NOMO-1 (cell line): Measurements from ENCODE around the gene SMC4.

Source experiments
- DNase-seq, 2 experiments: peaks; one replicate each; lab custom pipeline; 2025; ENCODE audit not compliant: unreplicated experiment in 2 of 2; lab: John Stamatoyannopoulos, UW

SMC4 gene

DNA sequence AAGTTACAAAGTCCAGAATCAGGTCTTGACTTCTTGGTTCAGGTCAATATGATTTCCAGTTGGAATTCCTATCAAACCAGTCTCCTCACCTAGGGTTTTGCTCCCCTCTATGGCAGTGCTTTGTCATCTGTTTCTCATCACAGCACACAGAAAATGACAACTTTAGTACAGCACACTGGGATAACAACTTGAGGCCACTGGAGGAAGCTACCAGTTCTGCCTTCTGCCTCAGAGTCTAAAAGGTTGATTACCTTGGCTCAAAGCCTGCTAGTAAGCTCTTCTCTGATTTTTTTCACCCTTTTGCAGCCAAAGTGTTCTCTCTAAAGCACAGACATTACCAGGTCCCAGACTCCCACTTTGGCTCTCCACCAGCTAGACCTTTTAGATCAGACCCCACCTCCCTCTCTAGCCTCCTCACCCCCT lies 75.0 kb downstream of the SMC4 start:
- no peak for DNase-seq

DNA sequence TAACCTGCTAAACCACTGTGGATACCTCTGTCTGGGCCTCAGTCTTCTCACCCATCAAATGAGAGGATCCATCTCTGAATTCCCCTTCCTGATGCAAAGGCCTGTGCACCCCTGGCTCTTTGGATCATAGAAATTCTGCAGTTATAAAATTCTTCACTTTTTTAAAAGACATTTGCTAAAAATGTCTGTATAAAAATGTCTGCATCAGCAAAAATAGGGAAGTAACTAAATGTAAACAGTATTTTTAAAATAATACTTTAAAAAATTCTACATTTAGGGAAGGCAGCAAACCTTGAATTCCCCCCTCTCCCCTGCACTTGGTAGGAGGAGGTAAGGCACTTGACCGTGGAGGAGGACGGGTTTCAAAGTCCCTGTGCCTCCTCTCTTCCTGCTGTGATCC lies 75.7 kb downstream of the SMC4 start:
- no peak for DNase-seq

DNA sequence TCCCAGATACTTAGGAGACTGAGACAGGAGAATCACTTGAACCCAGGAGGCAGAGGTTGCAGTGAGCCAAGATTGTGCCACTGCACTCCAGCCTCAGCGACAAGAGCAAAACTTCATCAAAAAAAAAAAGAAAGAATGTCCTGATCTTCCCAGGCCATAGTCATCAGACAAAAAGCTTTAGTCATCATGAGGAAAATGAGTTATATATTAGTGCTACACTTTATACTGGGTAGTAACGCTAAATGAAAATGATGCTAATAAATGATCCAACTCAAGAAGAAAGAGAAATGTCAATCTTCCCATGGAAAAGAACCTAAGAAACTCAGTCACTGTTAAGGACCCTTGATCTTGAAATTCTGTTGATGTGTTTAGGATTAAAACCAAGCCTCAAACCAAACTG lies 76.4 kb downstream of the SMC4 start:
- DNase-seq: no peak

DNA sequence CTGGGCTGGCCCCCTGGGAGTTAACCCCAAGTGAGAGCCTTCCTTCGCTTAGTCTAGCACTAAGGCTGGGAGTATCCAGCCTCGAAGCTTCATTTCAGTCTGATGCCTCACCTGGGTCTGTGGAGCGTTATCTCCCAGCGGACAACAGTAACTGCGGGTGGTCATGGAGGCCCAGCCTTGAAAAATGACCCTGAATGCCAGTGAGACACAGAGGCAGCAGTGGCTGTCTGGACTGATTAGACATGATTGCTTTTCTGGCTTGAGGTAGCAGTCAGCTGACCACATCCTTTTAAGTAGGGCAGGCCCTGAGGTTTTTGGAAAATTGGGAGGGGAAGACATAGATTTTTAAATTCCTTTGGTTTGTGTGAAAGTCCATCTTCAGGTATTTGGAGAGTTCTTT lies 78.3 kb downstream of the SMC4 start:
- DNase-seq: no peak

DNA sequence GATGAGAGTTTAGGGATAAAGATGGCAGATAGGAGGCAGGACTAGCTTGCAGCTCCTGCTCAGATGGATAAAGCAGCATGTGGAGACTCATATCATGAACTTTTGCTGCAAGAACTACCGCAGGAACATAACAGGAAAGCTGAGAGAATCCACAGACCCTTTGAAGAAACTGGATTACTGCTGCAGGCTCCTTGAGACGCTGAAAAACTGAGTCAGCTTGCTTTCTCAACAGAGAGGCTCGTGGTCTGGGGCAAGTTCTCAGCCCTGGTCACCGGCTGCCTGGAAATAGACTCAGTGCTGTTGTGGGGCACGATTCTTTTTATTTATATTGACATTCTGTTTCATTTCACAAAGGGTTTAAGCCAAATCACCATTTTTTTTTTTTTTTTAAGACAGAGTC lies 78.9 kb downstream of the SMC4 start:
- DNase-seq: no peak

GRCh38 chr3:160479376-160479775 lies 79.9 kb downstream of the SMC4 start:
- DNase-seq: no peak

DNA sequence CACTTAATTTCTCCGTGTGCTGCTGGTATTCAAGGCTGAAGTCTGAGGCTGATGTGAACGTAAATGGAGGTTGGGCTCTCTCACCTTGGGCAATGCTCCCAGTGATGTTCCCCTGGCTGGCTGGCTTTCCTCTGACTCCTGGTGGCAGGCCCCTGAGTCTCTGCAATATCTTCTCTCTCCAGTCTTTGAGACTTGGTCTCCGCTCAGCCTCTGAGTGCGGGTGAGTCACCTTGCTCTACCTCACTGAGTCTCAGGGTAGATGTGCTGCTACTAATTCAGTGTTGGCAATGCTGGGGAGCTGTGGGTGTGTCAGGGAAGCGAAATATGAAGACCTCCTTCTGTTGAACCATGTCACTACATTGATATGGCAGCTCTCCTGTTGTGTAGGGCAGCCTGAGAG lies 81.5 kb downstream of the SMC4 start:
- DNase-seq: no peak

DNA sequence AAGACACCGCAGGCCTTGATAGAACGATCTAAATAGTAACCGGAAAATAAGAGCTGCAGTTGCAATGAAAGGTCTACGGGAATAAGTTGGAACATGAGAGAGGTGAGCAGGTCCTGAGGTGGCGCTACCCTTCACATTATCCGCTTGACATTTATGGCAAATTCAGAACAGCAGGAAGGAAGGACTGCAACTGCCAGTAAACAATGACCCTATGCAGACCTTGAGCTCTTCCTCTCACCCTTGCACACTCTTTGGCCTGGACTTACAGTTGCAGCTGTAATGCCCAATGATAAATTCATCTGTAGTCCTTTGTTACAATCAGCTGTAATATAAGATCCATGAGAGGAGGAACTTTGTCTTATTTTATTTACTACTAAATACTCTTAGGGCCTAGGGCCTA lies 82.4 kb downstream of the SMC4 start:
- DNase-seq: no peak

DNA sequence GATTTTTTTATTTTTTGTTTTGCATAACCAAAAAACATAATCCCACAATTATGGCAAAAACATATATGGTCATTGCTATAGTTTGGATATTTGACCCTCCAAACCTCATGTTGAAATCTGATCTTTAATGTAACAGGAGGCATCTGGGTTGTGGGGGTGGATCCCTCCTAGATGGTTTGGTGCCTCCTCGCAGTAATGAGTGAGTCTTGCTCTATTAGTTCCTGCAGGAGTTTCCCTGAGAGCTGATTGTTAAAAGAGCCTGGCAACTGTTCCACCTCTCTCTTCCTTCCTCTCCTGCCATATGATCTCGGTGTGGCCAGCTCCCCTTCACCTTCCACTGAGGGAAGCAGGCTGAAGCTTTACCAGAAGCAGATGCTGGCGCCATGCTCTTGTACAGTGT lies 83.3 kb downstream of the SMC4 start:
- no peak for DNase-seq
